ENCODE data around the gene ALPP.

GRCh38 chr2:232367016-232367415, 11.5 kb upstream of the ALPP start:
- no peak for TF ChIP-seq CTCF (IDR thresholded peaks at IDR 0.05; ENCODE audit: insufficient read depth, low read length, poor library complexity, severe bottlenecking)
- no peak for TF ChIP-seq EZH2phosphoT487 (conservative IDR thresholded peaks at IDR 0.05; ENCODE audit: low read length)

Measured in SU-DHL-6 (cell line).